Right lung (tissue), 5 donors: ENCODE data around the gene SPN. TPM values are rescaled to one million over a fixed set of nuclear protein-coding genes. Genes with fewer than 3 reads are reported as not detected.
"Not testable (repeated sequence)": the region's sequence is repeated elsewhere in the genome, so short reads cannot be mapped to it uniquely, and the experiment has no call there.

Experiments
- DNase-seq, 2 donors: peaks; one replicate each; pipeline ENCODE4 v3.0.0-alpha.2; 2013
- polyA plus RNA-seq, 5 donors: library from polyadenylated mRNA; unstranded; fragments of 120-200 nt; gene quantifications; one replicate each; pipeline versions ENCODE4 v1.2.1 to v1.2.3, GENCODE V29; 2013; ENCODE audit warnings: inconsistent platforms in 1 of 5, low replicate concordance in 1 of 5; ENCODE audit not compliant: insufficient read length in 5 of 5, insufficient read depth in 1 of 5

Gene SPN
- polyA plus RNA-seq, 5 donors: 1.9 to 2.9 (median 2.3) TPM

- DNase-seq: peak; percentile 38 to 56
Measured at GRCh38 chr16:29700253-29700987, 37.4 kb downstream of the SPN start.

DNA sequence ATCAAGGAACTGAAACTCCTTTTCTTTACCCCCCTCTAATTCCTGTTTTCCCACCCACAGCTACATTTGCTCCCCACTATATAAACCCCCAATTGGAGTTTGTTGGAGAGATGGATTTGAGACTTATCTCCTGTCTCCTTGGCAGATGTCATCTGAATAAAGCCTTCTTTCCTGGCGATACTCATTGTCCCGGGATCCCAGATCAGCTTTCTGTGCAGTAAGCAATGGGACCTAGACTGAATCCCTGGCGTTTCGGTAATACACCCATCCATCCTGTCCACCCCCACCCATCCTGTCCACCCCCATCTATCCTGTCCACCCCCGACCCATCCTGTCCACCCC, 38.1 kb downstream of the SPN start:
- DNase-seq: no peak

- no peak for DNase-seq
Measured at GRCh38 chr16:29702269-29702668, 39.2 kb downstream of the SPN start.

DNA sequence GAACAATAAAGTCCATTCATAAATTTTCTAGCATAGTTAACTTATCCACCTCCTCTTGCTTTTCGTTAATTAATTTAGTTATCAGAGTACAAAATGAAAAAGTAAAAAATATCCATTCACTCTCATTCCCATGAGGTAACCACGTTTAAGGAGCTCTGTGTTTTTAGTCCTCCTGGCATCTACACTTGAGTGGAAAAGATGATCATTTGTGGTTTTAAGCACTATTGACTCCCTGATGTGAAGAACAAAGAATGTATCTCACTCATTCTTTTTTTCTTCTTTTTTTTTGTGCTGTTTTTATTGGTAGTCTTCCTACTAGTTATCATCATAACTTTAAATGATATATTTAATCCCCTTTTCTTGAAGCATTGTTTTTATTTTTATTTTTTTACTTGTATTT, 42.0 kb downstream of the SPN start:
- no peak for DNase-seq

DNA sequence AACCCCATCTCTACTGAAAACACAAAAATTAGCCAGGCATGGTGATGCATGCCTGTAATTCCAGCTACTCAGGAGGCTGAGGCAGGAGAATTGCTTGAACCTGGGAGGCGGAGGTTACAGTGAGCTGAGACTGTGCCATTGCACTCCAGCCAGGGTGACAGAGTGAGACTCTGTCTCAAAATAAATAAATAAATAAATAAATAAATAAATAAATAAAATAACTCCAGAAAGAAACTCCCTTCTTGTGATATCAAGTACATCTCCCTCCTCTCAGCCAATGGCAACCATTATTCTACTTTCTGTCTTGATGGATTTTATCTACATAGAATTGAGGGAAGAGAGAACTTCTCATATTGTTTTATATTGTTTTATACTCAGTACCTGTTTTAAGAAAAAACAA, 44.1 kb downstream of the SPN start:
- not testable (repeated sequence) for DNase-seq

DNA sequence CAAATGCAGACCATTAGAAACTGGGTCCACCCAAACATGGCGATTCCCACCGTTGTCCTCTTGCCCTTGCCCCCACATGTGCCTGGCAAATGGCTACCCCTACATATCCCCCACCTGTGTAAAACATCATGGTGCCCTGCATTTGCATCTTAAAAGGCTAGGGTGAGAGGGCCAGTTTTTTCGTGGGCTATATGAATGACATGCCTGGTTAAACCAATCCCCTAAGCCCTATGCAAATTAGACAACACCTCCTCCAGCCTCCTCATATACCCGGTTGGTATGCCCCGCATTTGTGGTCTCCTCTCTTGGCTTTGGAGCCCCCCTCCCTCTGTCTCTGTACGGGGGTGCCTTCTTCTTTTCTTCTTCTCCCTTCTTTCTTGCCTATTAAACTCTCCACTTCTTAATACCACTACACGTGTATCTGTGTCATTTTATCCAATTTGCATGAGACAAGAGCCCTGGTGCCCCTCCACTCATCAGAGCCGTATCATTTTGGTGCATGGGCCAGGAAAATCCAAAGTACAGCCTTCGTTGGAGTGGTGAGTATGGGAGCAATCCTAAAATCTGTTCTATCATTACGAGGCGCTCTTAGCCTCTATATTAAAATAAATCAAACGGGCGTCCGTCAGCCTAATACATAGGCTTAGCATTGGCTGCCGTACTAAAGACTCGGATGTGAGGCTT, 46.0 kb downstream of the SPN start:
- DNase-seq: no peak

DNA sequence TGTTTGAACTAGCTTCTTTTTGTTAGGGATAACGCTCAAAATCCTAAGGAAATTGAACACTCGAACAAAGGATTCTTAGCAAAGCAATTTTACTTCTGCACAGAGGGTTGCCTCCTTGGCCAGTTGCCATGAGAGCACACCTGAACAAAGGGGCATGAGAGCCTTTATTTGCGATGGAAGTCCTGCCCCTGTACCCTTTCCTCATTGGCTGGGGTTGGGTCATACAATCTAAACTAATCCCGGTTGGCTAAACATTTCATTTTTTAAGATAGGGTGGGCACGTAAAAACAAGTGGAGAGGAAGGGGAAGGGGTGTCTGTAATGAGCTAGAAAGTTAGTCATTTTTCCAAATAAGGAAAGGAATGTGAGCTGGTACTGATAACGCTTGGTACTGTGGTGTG, 46.6 kb downstream of the SPN start:
- not testable (repeated sequence) for DNase-seq

GRCh38 chr16:29710227-29711219, 47.5 kb downstream of the SPN start:
- DNase-seq: no peak

- DNase-seq: no peak
Measured at GRCh38 chr16:29712809-29713208, 49.8 kb downstream of the SPN start.

GRCh38 chr16:29714396-29714795, 51.3 kb downstream of the SPN start:
- no peak for DNase-seq

- no peak for DNase-seq
Measured at GRCh38 chr16:29714972-29715371, 51.9 kb downstream of the SPN start.

DNA sequence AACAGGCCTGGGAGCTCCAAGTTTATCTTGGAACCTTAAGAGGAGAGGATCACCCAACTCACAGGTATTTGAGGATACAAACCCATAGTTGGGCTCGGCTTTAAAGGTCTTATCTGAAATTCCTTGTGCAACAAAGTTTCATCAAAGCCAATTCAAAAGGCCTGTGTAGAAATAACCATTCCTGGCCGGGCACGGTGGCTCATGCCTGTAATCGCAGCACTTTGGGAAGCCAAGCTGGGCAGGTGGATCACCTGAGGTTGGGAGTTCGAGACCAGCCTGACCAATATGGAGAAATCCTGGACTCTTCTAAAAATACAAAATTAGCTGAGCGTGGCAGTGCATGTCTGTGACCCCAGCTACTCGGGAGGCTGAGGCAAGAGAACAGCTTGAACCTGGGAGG, 54.1 kb downstream of the SPN start:
- DNase-seq: no peak

DNA sequence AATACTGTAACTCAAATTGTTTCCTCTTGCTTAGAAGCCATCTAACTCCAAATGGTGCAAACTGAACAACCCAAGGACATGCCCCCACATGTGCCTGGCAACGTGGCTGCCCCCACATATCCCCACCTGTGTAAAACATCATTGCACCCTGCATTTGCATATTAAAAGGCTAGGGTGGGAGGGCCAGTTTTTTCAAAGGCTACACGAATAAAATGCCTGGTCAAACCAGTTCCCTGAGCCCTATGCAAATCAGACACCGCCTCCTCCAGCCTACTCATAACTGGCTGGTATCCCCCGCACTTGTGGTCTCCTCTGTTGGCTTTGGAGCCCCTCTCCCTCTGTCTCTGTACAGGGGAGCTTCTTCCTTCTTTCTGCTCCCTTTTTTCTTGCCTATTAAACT, 56.0 kb downstream of the SPN start:
- DNase-seq: no peak

Other genes with a start within 250 kb of the SPN start
- 1 to 10 TPM; 4.5 to 8.5 (median 5.4) TPM for gene BOLA2, start 208.9 kb upstream of the SPN start, polyA plus RNA-seq
- 10 to 100 TPM in 1 of 5 donors, 1 to 10 TPM in 4; 8.8 to 13.0 (median 9.2) TPM for gene SLX1B, start 208.7 kb upstream of the SPN start, polyA plus RNA-seq
- gene SULT1A4, start 203.3 kb upstream of the SPN start, polyA plus RNA-seq: 10 to 100 TPM; 25.5 to 38.9 (median 35.2) TPM
- gene NPIPB12, start 156.8 kb upstream of the SPN start, polyA plus RNA-seq: 10 to 100 TPM; 46.4 to 94.5 (median 55.4) TPM
- gene QPRT, start 15.9 kb downstream of the SPN start, polyA plus RNA-seq: 10 to 100 TPM; 41.9 to 70.9 (median 51.6) TPM
- gene C16orf54, start 82.7 kb downstream of the SPN start, polyA plus RNA-seq: under 1 TPM; 0.43 to 0.78 (median 0.62) TPM
- under 1 TPM in 4 of 5 donors, not detected in 1; 0.04 to 0.18 (median 0.12) TPM for gene ZG16, start 115.0 kb downstream of the SPN start, polyA plus RNA-seq
- 10 to 100 TPM; 51.0 to 84.4 (median 73.4) TPM for gene KIF22, start 127.5 kb downstream of the SPN start, polyA plus RNA-seq
- gene MAZ, start 143.3 kb downstream of the SPN start, polyA plus RNA-seq: 100 to 1,000 TPM; 231 to 333 (median 262) TPM
- 10 to 100 TPM; 10.4 to 16.1 (median 12.8) TPM for gene PRRT2, start 148.9 kb downstream of the SPN start, polyA plus RNA-seq
- gene PAGR1, start 152.9 kb downstream of the SPN start, polyA plus RNA-seq: 10 to 100 TPM; 26.4 to 46.3 (median 31.3) TPM
- gene MVP, start 157.2 kb downstream of the SPN start, polyA plus RNA-seq: 10 to 100 TPM in 4 of 5 donors, 1 to 10 TPM in 1; 9.6 to 23.1 (median 14.0) TPM
- 10 to 100 TPM; 62.4 to 94.6 (median 84.3) TPM for gene CDIPT, start 200.0 kb downstream of the SPN start, polyA plus RNA-seq
- 1 to 10 TPM; 4.1 to 7.8 (median 5.2) TPM for gene SEZ6L2, start 236.3 kb downstream of the SPN start, polyA plus RNA-seq
- gene ASPHD1, start 237.2 kb downstream of the SPN start, polyA plus RNA-seq: under 1 TPM; 0.41 to 0.94 (median 0.63) TPM